Spleen (tissue), 7 donors: Measurements from ENCODE around the gene SETMAR.

Experiments
- POLR2A ChIP-seq, 3 donors: fragments of 450-650 bp; IDR thresholded peaks; one replicate each; pipeline ENCODE4 v1.5.1; 2017; ENCODE audit warnings: antibody characterized with exemption in 3 of 3, mild to moderate bottlenecking in 1 of 3
- POLR2AphosphoS5 ChIP-seq, 3 donors: sonication (generic); formaldehyde crosslinking; IDR thresholded peaks; one replicate each; pipeline ENCODE4 v1.5.1; 2017; ENCODE audit warnings: antibody characterized with exemption in 3 of 3
- TF ChIP-seq, protein P1 (sequence below), 11 experiments: fragments of 200-600 bp in 7 of 11; fragments of 450-650 bp in 4 of 11; sonication (generic) in 4 of 11; IDR thresholded peaks in 8 of 11; conservative IDR thresholded peaks in 3 of 11; 1 replicate in 7 of 11; 2 replicates in 4 of 11; pipeline versions ENCODE4 v1.4.0 to v1.8.0; 2016 to 2021; ENCODE audit warnings: antibody characterized with exemption in 11 of 11, inconsistent platforms in 4 of 11, mild to moderate bottlenecking in 1 of 11
- donor health status: DM: no; HTN: no; CAD: no; lungs with moderate emphysema.
- donor health status: DM: no; HTN: no; CAD: no.
- donor health status: DM: no; HTN: no; CAD: no.

DNA sequence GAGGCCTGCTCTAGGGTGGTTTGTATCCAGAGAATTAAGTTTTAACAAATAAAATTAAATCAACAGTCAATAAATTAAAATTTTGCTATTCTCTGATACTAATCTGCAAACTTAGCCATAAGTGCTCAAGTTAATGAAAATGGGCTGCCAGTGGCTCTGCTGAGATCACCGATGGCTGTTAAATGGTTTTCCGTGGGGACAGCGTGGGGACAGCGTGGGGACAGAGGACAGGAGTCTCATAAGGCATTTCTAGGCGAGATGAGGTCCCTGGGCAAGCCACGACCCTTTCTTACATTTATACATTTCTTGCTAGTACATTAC is 53.0 kb downstream of the SETMAR start:
- TF ChIP-seq, protein P1, sequence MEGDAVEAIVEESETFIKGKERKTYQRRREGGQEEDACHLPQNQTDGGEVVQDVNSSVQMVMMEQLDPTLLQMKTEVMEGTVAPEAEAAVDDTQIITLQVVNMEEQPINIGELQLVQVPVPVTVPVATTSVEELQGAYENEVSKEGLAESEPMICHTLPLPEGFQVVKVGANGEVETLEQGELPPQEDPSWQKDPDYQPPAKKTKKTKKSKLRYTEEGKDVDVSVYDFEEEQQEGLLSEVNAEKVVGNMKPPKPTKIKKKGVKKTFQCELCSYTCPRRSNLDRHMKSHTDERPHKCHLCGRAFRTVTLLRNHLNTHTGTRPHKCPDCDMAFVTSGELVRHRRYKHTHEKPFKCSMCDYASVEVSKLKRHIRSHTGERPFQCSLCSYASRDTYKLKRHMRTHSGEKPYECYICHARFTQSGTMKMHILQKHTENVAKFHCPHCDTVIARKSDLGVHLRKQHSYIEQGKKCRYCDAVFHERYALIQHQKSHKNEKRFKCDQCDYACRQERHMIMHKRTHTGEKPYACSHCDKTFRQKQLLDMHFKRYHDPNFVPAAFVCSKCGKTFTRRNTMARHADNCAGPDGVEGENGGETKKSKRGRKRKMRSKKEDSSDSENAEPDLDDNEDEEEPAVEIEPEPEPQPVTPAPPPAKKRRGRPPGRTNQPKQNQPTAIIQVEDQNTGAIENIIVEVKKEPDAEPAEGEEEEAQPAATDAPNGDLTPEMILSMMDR (IDR thresholded peaks at IDR 0.05 in 8 of 11, conservative IDR thresholded peaks at IDR 0.05 in 3 of 11), result no peak
- TF ChIP-seq POLR2A (IDR thresholded peaks at IDR 0.05), result no peak
- TF ChIP-seq POLR2AphosphoS5 (IDR thresholded peaks at IDR 0.05), result no peak
